HCT116 (cell line): ENCODE data around the gene IGDCC3. TPM values are rescaled to one million over a fixed set of nuclear protein-coding genes. Genes with fewer than 3 reads are reported as not detected.
A peak's percentile ranks its signal among the peaks of the same experiment; 100 is the strongest.

Experiments
- ATAC-seq: fragments of 200-7000 bp; cut with Tn5 transposase; 2 replicates; pipeline ENCODE4 v1.9.1; 2020; ENCODE audit warnings: mild to moderate bottlenecking, moderate library complexity
- Bru-seq: library from RNA; stranded (reverse); fragments of 400-500 nt; gene quantifications from one replicate; lab custom pipeline; 2021; lab: Mats Ljungman, UMichigan
- BruChase-seq, 2 experiments: library from RNA; stranded (reverse); fragments of 400-500 nt; gene quantifications; one replicate each; lab custom pipeline; 2021; lab: Mats Ljungman, UMichigan
- BruUV-seq: library from RNA; stranded (reverse); fragments of 400-500 nt; replicated peaks from 2 replicates; lab custom pipeline; 2021; lab: Mats Ljungman, UMichigan
- CTCF ChIA-PET: fragments of 300-600 bp; sonication (Branson Sonifier 250); formaldehyde crosslinking; loops from one replicate; lab custom pipeline; 2021; ENCODE audit warnings: antibody characterized with exemption; lab: Charles Lee
- POLR2A ChIA-PET: fragments of 300-600, 350-600 bp; sonication (Branson Sonifier 250); formaldehyde crosslinking; loops from one replicate; lab custom pipeline; 2021; ENCODE audit warnings: antibody characterized with exemption; lab: Charles Lee
- RAD21 ChIA-PET, 2 experiments: fragments of 300-600 bp; sonication (Branson Sonifier 250); formaldehyde crosslinking; loops; one replicate each; lab custom pipeline; 2023; ENCODE audit warnings: low total read pairs in 2 of 2; ENCODE audit not compliant: uncharacterized antibody in 2 of 2, unreplicated experiment in 2 of 2, low non-redundant PET in 1 of 2; lab: Charles Lee
- DNase-seq: peaks from one replicate; pipeline ENCODE4 v3.0.0-alpha.2; 2010; ENCODE audit warnings: low read depth, low spot score
- H2AFZ ChIP-seq: fragments of 200-600 bp; shearing (Covaris generic), sonication (generic); 2 replicates; pipeline ENCODE4 v1.6.1; 2017; ENCODE audit warnings: low read depth, mixed run types, mixed read lengths, antibody characterized with exemption, low read length; ENCODE audit not compliant: poor library complexity, severe bottlenecking
- H3K27ac ChIP-seq: 2 replicates; pipeline ENCODE4 v1.5.1; 2012; ENCODE audit warnings: low read depth, low read length
- H3K27me3 ChIP-seq: fragments of 200-600 bp; sonication (generic); 2 replicates; pipeline ENCODE4 v1.6.1; 2016; ENCODE audit warnings: mixed run types, low read length, mixed read lengths; ENCODE audit not compliant: insufficient read depth
- H3K36me3 ChIP-seq, 2 experiments: fragments of 200-500 bp in 1 of 2; fragments of 200-600 bp in 1 of 2; sonication (Bioruptor generic) in 1 of 2; sonication (generic) in 1 of 2; 2 replicates each; pipeline versions ENCODE4 v1.5.1 to v1.6.1; 2014 to 2016; ENCODE audit warnings: low read length in 2 of 2, inconsistent platforms in 1 of 2, mixed read lengths in 1 of 2, mixed run types in 1 of 2; ENCODE audit not compliant: insufficient read depth in 2 of 2, control insufficient read depth in 1 of 2
- H3K4me1 ChIP-seq, 2 experiments: fragments of 200-600 bp in 1 of 2; sonication (generic) in 1 of 2; 2 replicates each; pipeline versions ENCODE4 v1.5.1 to v1.6.1; 2012 to 2017; ENCODE audit warnings: low read length in 2 of 2, inconsistent platforms in 1 of 2, mild to moderate bottlenecking in 1 of 2, mixed read lengths in 1 of 2, mixed run types in 1 of 2, moderate library complexity in 1 of 2; ENCODE audit not compliant: insufficient read depth in 2 of 2, control insufficient read depth in 1 of 2
- H3K4me2 ChIP-seq: fragments of 200-600 bp; sonication (generic); 2 replicates; pipeline ENCODE4 v1.6.1; 2017; ENCODE audit warnings: mixed run types, low read length, mixed read lengths
- H3K4me3 ChIP-seq, 2 experiments: fragments of 200-600 bp in 1 of 2; sonication (generic) in 1 of 2; replicated peaks in 1 of 2; 2 replicates each; pipeline ENCODE4 v1.5.1; 2011 to 2016; ENCODE audit warnings: low read length in 2 of 2, control low read depth in 1 of 2, low read depth in 1 of 2, mild to moderate bottlenecking in 1 of 2, mixed read lengths in 1 of 2, mixed run types in 1 of 2
- H3K79me2 ChIP-seq: fragments of 200-600 bp; sonication (generic); 2 replicates; pipeline ENCODE4 v1.6.1; 2017; ENCODE audit warnings: mild to moderate bottlenecking, mixed run types, low read length, moderate library complexity, mixed read lengths; ENCODE audit not compliant: insufficient read depth
- H3K9ac ChIP-seq: fragments of 200-600 bp; sonication (generic); 2 replicates; pipeline ENCODE4 v1.6.1; 2016; ENCODE audit warnings: low read length, mixed read lengths
- H3K9me2 ChIP-seq: fragments of 200-600 bp; sonication (generic), shearing (Covaris generic); 2 replicates; pipeline ENCODE4 v1.6.1; 2017; ENCODE audit warnings: mixed run types, mild to moderate bottlenecking, moderate library complexity; ENCODE audit not compliant: insufficient read depth
- H3K9me3 ChIP-seq, 2 experiments: fragments of 200-500 bp in 1 of 2; fragments of 200-600 bp in 1 of 2; sonication (Bioruptor generic) in 1 of 2; sonication (generic) in 1 of 2; 2 replicates each; pipeline ENCODE4 v1.6.1; 2014 to 2017; ENCODE audit warnings: low read length in 2 of 2, mixed read lengths in 2 of 2, inconsistent platforms in 1 of 2, low read depth in 1 of 2, mild to moderate bottlenecking in 1 of 2, mixed run types in 1 of 2, moderate library complexity in 1 of 2; ENCODE audit not compliant: control insufficient read depth in 1 of 2, insufficient read depth in 1 of 2
- H4K20me1 ChIP-seq: fragments of 200-600 bp; sonication (generic), shearing (Covaris generic); 2 replicates; pipeline ENCODE4 v1.6.1; 2017; ENCODE audit warnings: mixed run types, mild to moderate bottlenecking, moderate library complexity; ENCODE audit not compliant: insufficient read depth
- ATF3 ChIP-seq: IDR thresholded peaks from 2 replicates; pipeline ENCODE4 v1.6.1; 2012
- EGR1 ChIP-seq: IDR thresholded peaks from 2 replicates; pipeline ENCODE4 v1.6.1; 2012; ENCODE audit warnings: low read depth
- JUND ChIP-seq: IDR thresholded peaks from 2 replicates; pipeline ENCODE4 v1.6.1; 2012
- RAD21 ChIP-seq: IDR thresholded peaks from 2 replicates; pipeline ENCODE4 v1.6.1; 2012; ENCODE audit warnings: low read depth, mild to moderate bottlenecking
- REST ChIP-seq: IDR thresholded peaks from 2 replicates; pipeline ENCODE4 v1.6.1; 2012; ENCODE audit warnings: low read depth
- SP1 ChIP-seq: IDR thresholded peaks from 2 replicates; pipeline ENCODE4 v1.6.1; 2012; ENCODE audit warnings: low read depth
- TCF7L2 ChIP-seq: IDR thresholded peaks from 2 replicates; pipeline ENCODE4 v1.7.0; 2011; ENCODE audit warnings: borderline replicate concordance, inconsistent platforms; ENCODE audit not compliant: insufficient read depth, insufficient read length; ENCODE audit errors: extremely low read depth
- ZFX ChIP-seq: fragments of 450-650 bp; IDR thresholded peaks from 2 replicates; pipeline ENCODE4 v1.6.1; 2017
- intact Hi-C: fragments of 100-400 bp; cut with micrococcal nuclease; formaldehyde crosslinking; loops from 2 replicates; pipeline ENCODE4 v1.10.0; 2022
- long read RNA-seq: library from polyadenylated mRNA; unstranded; transcript quantifications from one replicate; pipeline ENCODE4 v2.0.0, GENCODE V29; 2021; ENCODE audit not compliant: unreplicated experiment
- polyA plus RNA-seq: library from polyadenylated mRNA; unstranded; fragments of >200 nt; gene quantifications from 2 replicates; pipeline ENCODE4 v1.2.1, GENCODE V29; 2012; ENCODE audit warnings: missing spikeins
- total RNA-seq: library from RNA; stranded (reverse); gene quantifications from one replicate; pipeline ENCODE4 v1.2.1, GENCODE V29; 2021; ENCODE audit not compliant: unreplicated experiment

IGDCC3 gene
- total RNA-seq (0.44 TPM), Bru-seq, nascent RNA (percentile 15 among the genes with signal in this experiment), BruChase-seq, experiment 1, labeled RNA remaining after a 6-hour chase (percentile 15 among the genes with signal in this experiment), BruChase-seq, experiment 2, labeled RNA remaining after a 2-hour chase (percentile 18 among the genes with signal in this experiment)
- polyA plus RNA-seq = 0.15 and 0.16 TPM in 2 replicates
- long read RNA-seq = 0 reads

DNA sequence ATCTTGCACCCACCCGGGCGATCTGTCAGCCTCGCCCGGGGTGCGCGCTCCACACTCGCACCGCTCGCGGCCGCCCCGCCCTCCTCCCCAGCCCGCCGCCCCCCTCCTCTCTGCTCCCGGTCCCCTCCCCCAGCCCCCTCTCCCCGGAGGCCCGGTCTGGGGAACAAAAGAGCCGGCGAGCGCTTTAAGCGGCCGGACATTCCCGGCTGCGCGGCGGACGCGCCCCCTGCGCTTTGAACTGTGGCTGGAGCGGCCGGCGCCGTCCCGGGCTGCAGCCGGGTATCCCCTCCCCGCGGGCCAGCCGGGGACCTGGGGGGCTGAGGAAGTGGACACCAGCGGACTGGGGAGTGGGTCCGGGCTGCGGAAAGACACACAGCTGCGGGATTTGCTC is at the start of gene IGDCC3:
IGDCC3 (minus strand) TSS at position 27 of the 391 bp plus-strand sequence. CDS start 214 bp downstream, outside the sequence.
- no TSS peak for BruUV-seq
- no peak within 1 kb of the TSS; the same call in 1 of the 2 replicates for H3K27ac ChIP-seq
- CTCF ChIA-PET = no interaction called here
- H3K4me1 ChIP-seq = peaks cover 0 to 5% of the 10 kb centered on the region in 2 experiments; a peak in 1 of 4 replicates
- RAD21 ChIA-PET = no interaction called here
- peak within 1 kb of the TSS; percentile 67 for H3K4me2 ChIP-seq
- H3K36me3 ChIP-seq = no peaks in the 10 kb centered on the region
- H2AFZ ChIP-seq = no peak within 1 kb of the TSS
- POLR2A ChIA-PET = no interaction called here
- H3K4me3 ChIP-seq = peak within 1 kb of the TSS; percentile 31 to 53
- no peaks in the 10 kb centered on the region for H3K9me3 ChIP-seq
- intact Hi-C loops = no loop called here
- no peaks in the 10 kb centered on the region for H3K9me2 ChIP-seq
- peaks cover 5% of the 10 kb centered on the region; the same call in 1 of the 2 replicates for H3K27me3 ChIP-seq
- no peaks in the 10 kb centered on the region for H3K79me2 ChIP-seq
- ATAC-seq = peak; percentile 60; the same call in 1 of the 2 replicates
- TF ChIP-seq ATF3 = no peak
- no peak for TF ChIP-seq RAD21
- no peak for TF ChIP-seq REST
- TF ChIP-seq EGR1 = no peak
- peak; percentile 69 for TF ChIP-seq TCF7L2
- TF ChIP-seq SP1 = no peak
- no peak for TF ChIP-seq ZFX
- no peak for TF ChIP-seq JUND
- TF ChIP-seq, all 23 proteins: peak for 1
- Histone ChIP-seq H3K9ac (0 out of 2 replicates have a peak within 1 kb of the TSS, but pooled peaks have one; percentile 8), H4K20me1 (no peaks in the 10 kb centered on the region)
- DNase-seq = no peak
